OCI-LY1 (cell line): Measurements from ENCODE around the gene RUSC2.

Experiments used
- H2AFZ ChIP-seq: fragments of 200-600 bp; sonication (generic), shearing (Covaris generic); 2 replicates; pipeline ENCODE4 v1.6.0; 2014; ENCODE audit warnings: antibody characterized with exemption, mild to moderate bottlenecking, low read length
- H3F3A ChIP-seq: fragments of 200-600 bp; sonication (generic), shearing (Covaris generic); 2 replicates; pipeline ENCODE4 v1.6.0; 2014; ENCODE audit warnings: mild to moderate bottlenecking, antibody characterized with exemption, low read length, moderate library complexity; ENCODE audit not compliant: insufficient read depth
- H3K27ac ChIP-seq: fragments of 200-600 bp; sonication (generic); 2 replicates; pipeline ENCODE4 v1.5.1; 2014; ENCODE audit warnings: low read length, mixed run types, mild to moderate bottlenecking, low read depth; ENCODE audit not compliant: poor library complexity, severe bottlenecking
- H3K27me3 ChIP-seq: fragments of 200-600 bp; sonication (generic); 2 replicates; pipeline ENCODE4 v1.6.0; 2014; ENCODE audit warnings: antibody characterized with exemption, mild to moderate bottlenecking, low read length, moderate library complexity; ENCODE audit not compliant: insufficient read depth
- H3K36me3 ChIP-seq: fragments of 200-600 bp; sonication (generic); 2 replicates; pipeline ENCODE4 v1.6.1; 2014; ENCODE audit warnings: mild to moderate bottlenecking, antibody characterized with exemption, low read length, moderate library complexity, mixed read lengths; ENCODE audit not compliant: insufficient read depth
- H3K4me1 ChIP-seq: fragments of 200-600 bp; sonication (generic); 2 replicates; pipeline ENCODE4 v1.5.1; 2014; ENCODE audit warnings: mild to moderate bottlenecking, low read length, moderate library complexity; ENCODE audit not compliant: insufficient read depth, severe bottlenecking
- H3K4me2 ChIP-seq: fragments of 200-600 bp; sonication (generic), shearing (Covaris generic); 2 replicates; pipeline ENCODE4 v1.6.1; 2014; ENCODE audit warnings: low read length
- H3K4me3 ChIP-seq: fragments of 200-600 bp; sonication (generic); 2 replicates; pipeline ENCODE4 v1.5.1; 2014; ENCODE audit warnings: low read length, low read depth, mild to moderate bottlenecking, mixed read lengths; ENCODE audit not compliant: poor library complexity, severe bottlenecking
- H3K79me2 ChIP-seq: fragments of 200-600 bp; shearing (Covaris generic); 2 replicates; pipeline ENCODE4 v1.6.1; 2016; ENCODE audit warnings: mixed run types, low read length, mixed read lengths; ENCODE audit not compliant: insufficient read depth
- H3K9ac ChIP-seq: fragments of 200-600 bp; sonication (generic), shearing (Covaris generic); 2 replicates; pipeline ENCODE4 v1.6.1; 2014; ENCODE audit warnings: mild to moderate bottlenecking, low read length, mixed read lengths
- H3K9me2 ChIP-seq: fragments of 200-600 bp; sonication (generic), shearing (Covaris generic); 2 replicates; pipeline ENCODE4 v1.6.1; 2014; ENCODE audit warnings: low read depth, mild to moderate bottlenecking, low read length, mixed read lengths
- H3K9me3 ChIP-seq: fragments of 200-600 bp; shearing (Covaris generic); 2 replicates; pipeline ENCODE4 v1.6.1; 2014; ENCODE audit warnings: low read length, mixed read lengths
- H4K20me1 ChIP-seq: fragments of 200-600 bp; sonication (generic), shearing (Covaris generic); 2 replicates; pipeline ENCODE4 v1.6.0; 2016; ENCODE audit warnings: mild to moderate bottlenecking, low read length; ENCODE audit not compliant: insufficient read depth
- CTCF ChIP-seq: fragments of 200-600 bp; sonication (generic), shearing (Covaris generic); IDR thresholded peaks from 2 replicates; pipeline ENCODE4 v1.5.1; 2017; ENCODE audit warnings: mild to moderate bottlenecking, antibody characterized with exemption, low read length, moderate library complexity, mixed read lengths
- EZH2 ChIP-seq: fragments of 200-600 bp; sonication (generic), shearing (Covaris generic); IDR thresholded peaks from 2 replicates; pipeline ENCODE4 v1.8.0; 2017; ENCODE audit warnings: borderline replicate concordance, mixed run types, mild to moderate bottlenecking, antibody characterized with exemption, low read length, moderate library complexity, mixed read lengths

Gene RUSC2, protein sequence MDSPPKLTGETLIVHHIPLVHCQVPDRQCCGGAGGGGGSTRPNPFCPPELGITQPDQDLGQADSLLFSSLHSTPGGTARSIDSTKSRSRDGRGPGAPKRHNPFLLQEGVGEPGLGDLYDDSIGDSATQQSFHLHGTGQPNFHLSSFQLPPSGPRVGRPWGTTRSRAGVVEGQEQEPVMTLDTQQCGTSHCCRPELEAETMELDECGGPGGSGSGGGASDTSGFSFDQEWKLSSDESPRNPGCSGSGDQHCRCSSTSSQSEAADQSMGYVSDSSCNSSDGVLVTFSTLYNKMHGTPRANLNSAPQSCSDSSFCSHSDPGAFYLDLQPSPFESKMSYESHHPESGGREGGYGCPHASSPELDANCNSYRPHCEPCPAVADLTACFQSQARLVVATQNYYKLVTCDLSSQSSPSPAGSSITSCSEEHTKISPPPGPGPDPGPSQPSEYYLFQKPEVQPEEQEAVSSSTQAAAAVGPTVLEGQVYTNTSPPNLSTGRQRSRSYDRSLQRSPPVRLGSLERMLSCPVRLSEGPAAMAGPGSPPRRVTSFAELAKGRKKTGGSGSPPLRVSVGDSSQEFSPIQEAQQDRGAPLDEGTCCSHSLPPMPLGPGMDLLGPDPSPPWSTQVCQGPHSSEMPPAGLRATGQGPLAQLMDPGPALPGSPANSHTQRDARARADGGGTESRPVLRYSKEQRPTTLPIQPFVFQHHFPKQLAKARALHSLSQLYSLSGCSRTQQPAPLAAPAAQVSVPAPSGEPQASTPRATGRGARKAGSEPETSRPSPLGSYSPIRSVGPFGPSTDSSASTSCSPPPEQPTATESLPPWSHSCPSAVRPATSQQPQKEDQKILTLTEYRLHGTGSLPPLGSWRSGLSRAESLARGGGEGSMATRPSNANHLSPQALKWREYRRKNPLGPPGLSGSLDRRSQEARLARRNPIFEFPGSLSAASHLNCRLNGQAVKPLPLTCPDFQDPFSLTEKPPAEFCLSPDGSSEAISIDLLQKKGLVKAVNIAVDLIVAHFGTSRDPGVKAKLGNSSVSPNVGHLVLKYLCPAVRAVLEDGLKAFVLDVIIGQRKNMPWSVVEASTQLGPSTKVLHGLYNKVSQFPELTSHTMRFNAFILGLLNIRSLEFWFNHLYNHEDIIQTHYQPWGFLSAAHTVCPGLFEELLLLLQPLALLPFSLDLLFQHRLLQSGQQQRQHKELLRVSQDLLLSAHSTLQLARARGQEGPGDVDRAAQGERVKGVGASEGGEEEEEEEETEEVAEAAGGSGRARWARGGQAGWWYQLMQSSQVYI (N-terminal part only)

DNA sequence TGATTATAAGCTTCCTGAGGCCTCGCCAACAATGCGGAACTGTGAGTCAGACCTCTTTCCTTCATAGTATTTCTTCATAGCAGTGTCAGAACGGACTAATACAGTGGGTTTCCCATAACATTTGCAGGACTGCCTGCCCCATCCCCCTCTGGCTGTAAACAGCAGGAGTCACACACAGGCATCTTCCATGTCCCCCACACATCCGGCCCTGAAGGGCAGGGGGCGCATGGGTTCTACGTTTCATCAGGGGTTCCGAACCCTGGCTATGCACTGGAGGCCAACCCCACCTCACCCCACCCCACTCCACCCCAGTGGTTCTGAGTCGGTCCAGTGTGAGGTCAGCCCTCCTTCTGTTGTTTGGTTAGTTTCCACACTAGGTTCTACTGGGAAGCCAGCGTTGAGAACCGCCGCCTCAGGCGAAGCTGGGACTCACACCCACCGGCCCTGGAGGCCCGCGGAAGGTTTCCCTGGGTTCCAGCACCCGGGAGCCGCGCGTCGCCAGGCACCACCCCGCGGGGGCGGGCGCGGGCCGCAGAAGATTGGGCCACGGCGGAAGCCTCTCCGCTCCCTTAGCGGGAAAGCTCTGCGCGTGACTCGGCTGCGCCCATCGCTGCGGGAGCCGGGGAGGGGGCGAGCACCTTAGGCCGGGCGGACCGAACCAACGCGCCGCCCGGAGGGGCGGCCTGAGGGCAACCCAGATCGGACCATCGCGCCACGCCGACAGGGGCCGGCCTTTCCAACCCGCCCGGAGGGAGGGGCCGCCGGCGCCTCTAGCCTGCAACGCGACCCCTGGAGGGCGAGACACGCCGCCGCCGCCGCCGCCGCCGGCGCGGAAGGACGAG, at the start of gene RUSC2:
RUSC2 (plus strand) TSS at position 799 of the 842 bp plus-strand sequence. CDS start 56,411 bp downstream, outside the sequence.
- no peaks in the 10 kb centered on the region for H4K20me1 ChIP-seq
- H2AFZ ChIP-seq, result no peak within 1 kb of the TSS
- TF ChIP-seq CTCF (no peak), EZH2 (no peak)
- H3K9me2 ChIP-seq, result no peaks in the 10 kb centered on the region
- H3K9ac ChIP-seq, result peak within 1 kb of the TSS; percentile 13; the same call in 1 of the 2 replicates
- H3K4me3 ChIP-seq, result peak within 1 kb of the TSS; percentile 54
- no peaks in the 10 kb centered on the region for H3K27me3 ChIP-seq
- H3K4me1 ChIP-seq, result no peaks in the 10 kb centered on the region
- peak within 1 kb of the TSS; percentile 67 for H3K4me2 ChIP-seq
- H3K9me3 ChIP-seq, result no peaks in the 10 kb centered on the region
- no peak within 1 kb of the TSS for H3K27ac ChIP-seq
- no peaks in the 10 kb centered on the region for H3F3A ChIP-seq
- H3K79me2 ChIP-seq, result no peaks in the 10 kb centered on the region
- H3K36me3 ChIP-seq, result no peaks in the 10 kb centered on the region

GRCh38 chr9:35446012-35446411, 43.9 kb upstream of the RUSC2 start:
- H3K4me1 ChIP-seq, result no peaks in the 10 kb centered on the region
- no peak for TF ChIP-seq CTCF
- TF ChIP-seq EZH2, result no peak
- no peak overlapping the region for H3K4me2 ChIP-seq
- H3K9ac ChIP-seq, result no peak overlapping the region
- no peak overlapping the region for H3K4me3 ChIP-seq
- H3K36me3 ChIP-seq, result no peaks in the 10 kb centered on the region
- H3K79me2 ChIP-seq, result no peaks in the 10 kb centered on the region
- H2AFZ ChIP-seq, result no peak overlapping the region
- H4K20me1 ChIP-seq, result no peaks in the 10 kb centered on the region
- no peak overlapping the region for H3K27ac ChIP-seq
- no peaks in the 10 kb centered on the region for H3K27me3 ChIP-seq
- H3K9me3 ChIP-seq, result no peaks in the 10 kb centered on the region
- H3K9me2 ChIP-seq, result no peaks in the 10 kb centered on the region
- H3F3A ChIP-seq, result no peaks in the 10 kb centered on the region
